HepG2 (cell line): ENCODE measurements around the gene ESRRB. TPM values are rescaled to one million over a fixed set of nuclear protein-coding genes. Genes with fewer than 3 reads are reported as not detected.

Source experiments
- ATRX ChIP-seq: sonication (generic); formaldehyde crosslinking; IDR thresholded peaks from 2 replicates; pipeline ENCODE4 v1.4.0; 2020; ENCODE audit warnings: missing genetic modification reagents, borderline replicate concordance
- FOXA3 ChIP-seq: IDR thresholded peaks from 2 replicates; pipeline ENCODE4 v1.6.1; 2016; ENCODE audit warnings: missing genetic modification reagents, missing compliant biosample characterization
- MEIS1 ChIP-seq: sonication (generic); formaldehyde crosslinking; IDR thresholded peaks from 2 replicates; pipeline ENCODE4 v1.9.0; 2021; ENCODE audit warnings: mild to moderate bottlenecking, missing genetic modification reagents, moderate library complexity, borderline replicate concordance
- MZF1 ChIP-seq: sonication (generic); formaldehyde crosslinking; IDR thresholded peaks from 2 replicates; pipeline ENCODE4 v1.8.1; 2023; ENCODE audit warnings: mild to moderate bottlenecking, missing genetic modification reagents, borderline replicate concordance
- NCOA2 ChIP-seq: sonication (generic); formaldehyde crosslinking; IDR thresholded peaks from 2 replicates; pipeline ENCODE4 v1.8.0; 2022; ENCODE audit warnings: inconsistent platforms
- NR2F1 ChIP-seq, 2 experiments: fragments of 450-650 bp in 1 of 2; formaldehyde crosslinking in 1 of 2; IDR thresholded peaks; 2 replicates each; pipeline versions ENCODE4 v1.5.0 to v1.6.1; 2016 to 2020; ENCODE audit warnings: mild to moderate bottlenecking in 1 of 2, missing compliant biosample characterization in 1 of 2, missing genetic modification reagents in 1 of 2, moderate library complexity in 1 of 2
- NR2F2 ChIP-seq: IDR thresholded peaks from 2 replicates; pipeline ENCODE4 v1.6.1; 2012; ENCODE audit warnings: low read depth, inconsistent platforms, borderline replicate concordance
- PAXIP1 ChIP-seq: sonication (generic); formaldehyde crosslinking; conservative IDR thresholded peaks from 2 replicates; pipeline ENCODE4 v1.4.0; 2020; ENCODE audit warnings: mild to moderate bottlenecking, missing genetic modification reagents, moderate library complexity
- RELA ChIP-seq: sonication (generic); formaldehyde crosslinking; IDR thresholded peaks from 2 replicates; pipeline ENCODE4 v1.4.0; 2020; ENCODE audit warnings: missing genetic modification reagents
- SALL1 ChIP-seq: sonication (generic); formaldehyde crosslinking; IDR thresholded peaks from 2 replicates; pipeline ENCODE4 v1.8.0; 2022; ENCODE audit warnings: mild to moderate bottlenecking, missing genetic modification reagents
- SKIL ChIP-seq: sonication (generic); formaldehyde crosslinking; IDR thresholded peaks from 2 replicates; pipeline ENCODE4 v1.8.0; 2022; ENCODE audit warnings: missing genetic modification reagents, mild to moderate bottlenecking, moderate library complexity, borderline replicate concordance
- ZNF235 ChIP-seq: sonication (generic); formaldehyde crosslinking; IDR thresholded peaks from 2 replicates; pipeline ENCODE4 v1.8.1; 2023; ENCODE audit warnings: mild to moderate bottlenecking, missing genetic modification reagents, borderline replicate concordance
- ZNF446 ChIP-seq: sonication (generic); formaldehyde crosslinking; IDR thresholded peaks from 2 replicates; pipeline ENCODE4 v1.5.0; 2020; ENCODE audit warnings: mild to moderate bottlenecking, missing genetic modification reagents
- ZNF558 ChIP-seq: sonication (generic); formaldehyde crosslinking; IDR thresholded peaks from 2 replicates; pipeline ENCODE4 v1.9.0; 2022; ENCODE audit warnings: mild to moderate bottlenecking, missing genetic modification reagents, borderline replicate concordance
- ZNF574 ChIP-seq: sonication (generic); formaldehyde crosslinking; IDR thresholded peaks from 2 replicates; pipeline ENCODE4 v1.4.0; 2020; ENCODE audit warnings: missing genetic modification reagents
- ZNF576 ChIP-seq: sonication (generic); formaldehyde crosslinking; IDR thresholded peaks from 2 replicates; pipeline ENCODE4 v1.4.0; 2020; ENCODE audit warnings: mild to moderate bottlenecking, missing genetic modification reagents
- ZNF839 ChIP-seq: sonication (generic); formaldehyde crosslinking; IDR thresholded peaks from 2 replicates; pipeline ENCODE4 v1.4.0; 2020; ENCODE audit warnings: missing genetic modification reagents, mild to moderate bottlenecking, borderline replicate concordance
- ZUFSP ChIP-seq: sonication (generic); formaldehyde crosslinking; IDR thresholded peaks from 2 replicates; pipeline ENCODE4 v1.9.0; 2021; ENCODE audit warnings: missing genetic modification reagents, mild to moderate bottlenecking, borderline replicate concordance
- polyA plus RNA-seq, 8 experiments: library from polyadenylated mRNA; depleted of rRNA in 3 of 8; stranded (reverse) in 7 of 8; unstranded in 1 of 8; fragments of >200 nt; fragmentation: Illumina TruSeq in 4 of 8; extraction: Trizol in 4 of 8; gene quantifications; 2 replicates each; pipeline versions ENCODE4 v1.2.1 to v1.2.3, GENCODE V29; 2011 to 2016; ENCODE audit warnings: low read depth in 4 of 8, missing spikeins in 1 of 8, mixed read lengths in 1 of 8; ENCODE audit not compliant: insufficient read depth in 1 of 8
- total RNA-seq, 5 experiments: library from RNA; depleted of rRNA; stranded (reverse); fragments of >200 nt; fragmentation: Illumina TruSeq; extraction: Trizol; gene quantifications; 2 replicates each; pipeline ENCODE4 v1.2.3, GENCODE V29; 2016; ENCODE audit warnings: low read depth in 1 of 5

Gene ESRRB
- total and polyA plus RNA-seq, 2 of the 13 experiments (the other 11 are each of a cell fraction or from before 2014, with no cell fraction given), result 0.04 to 0.33 TPM

- peak; percentile 45; the same call in 1 of the 2 replicates for TF ChIP-seq ZNF574 (CRISPR knock-in tag)
- peak; percentile 43; the same call in 1 of the 2 replicates for TF ChIP-seq ZNF839 (CRISPR knock-in tag)
- no peak for TF ChIP-seq MZF1
- TF ChIP-seq NR2F2, result peak; percentile 47; the same call in 1 of the 2 replicates
- TF ChIP-seq NR2F1 (CRISPR knock-in tag; IDR thresholded peaks at IDR 0.05), result peak in 1 of 2 experiments; percentile 77; a peak in 3 of 4 replicates
- TF ChIP-seq RELA (CRISPR knock-in tag), result 0 out of 2 replicates have a peak, but pooled peaks have one; percentile 31
- no peak for TF ChIP-seq ATRX
- 0 out of 2 replicates have a peak, but pooled peaks have one; percentile 18 for TF ChIP-seq FOXA3 (CRISPR knock-in tag)
- no peak for TF ChIP-seq NCOA2 (CRISPR knock-in tag)
- TF ChIP-seq SALL1, result peak; percentile 81
- 0 out of 2 replicates have a peak, but pooled peaks have one; percentile 31 for TF ChIP-seq PAXIP1
- TF ChIP-seq ZNF446 (CRISPR knock-in tag), result no peak
- TF ChIP-seq ZNF558, result no peak
- TF ChIP-seq SKIL, result 0 out of 2 replicates have a peak, but pooled peaks have one; percentile 48
- no peak for TF ChIP-seq ZNF235 (CRISPR knock-in tag)
- no peak for TF ChIP-seq ZUFSP (CRISPR knock-in tag)
- TF ChIP-seq ZNF576, result no peak
- no peak for TF ChIP-seq MEIS1
Observed at GRCh38 chr14:76352639-76353281, 23.2 kb upstream of the ESRRB start (continued).
